Measurements from ENCODE around the gene EXOC1. TPM values are rescaled to one million over a fixed set of nuclear protein-coding genes. Genes with fewer than 3 reads are reported as not detected.

The EXOC1 gene
- polyA plus RNA-seq, 1 experiment, result 11.6 TPM

DNA sequence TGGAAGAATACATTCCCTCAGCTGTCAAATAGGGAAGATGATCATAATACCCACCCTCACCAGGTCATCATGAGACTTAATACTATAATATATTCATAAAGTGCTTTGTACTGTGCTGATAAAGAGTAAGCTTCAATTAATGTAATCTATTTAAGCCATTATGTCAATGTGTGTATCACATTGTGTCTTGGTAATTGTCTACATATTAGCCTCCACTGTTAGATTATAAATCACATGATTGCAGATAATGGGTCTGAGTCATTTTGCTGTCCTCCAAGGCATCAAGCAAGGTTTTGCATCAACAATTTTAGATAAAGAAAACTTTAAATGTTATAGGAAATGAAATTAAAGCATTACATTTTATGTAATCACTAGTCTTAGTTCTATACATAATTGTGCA is 50.1 kb downstream of the EXOC1 start:
- Histone ChIP-seq H3K4me3 (ENCODE audit: low read depth, low read length) (no peak overlapping the region), H3K27me3 (ENCODE audit: control insufficient read depth, insufficient read depth, low read length) (no peaks in the 10 kb centered on the region), H3K36me3 (ENCODE audit: control insufficient read depth, insufficient read depth, low read length) (peaks cover 1% of the 10 kb centered on the region; the same call in 1 of the 2 replicates)
- POLR2A ChIA-PET, result interaction anchor here (0.7 kb wide), 1 partner anchor 336 kb away, joined by 3 read pairs; no protein-coding TSS in a partner anchor
- TF ChIP-seq CTCF (IDR thresholded peaks at IDR 0.05; ENCODE audit: insufficient read depth, low read depth, low read length), result no peak
- CTCF ChIA-PET, result interaction anchor here (0.7 to 1.0 kb wide), 2 partner anchors 9 to 10 kb away, joined by 3 read pairs; no protein-coding TSS in a partner anchor
- no peak for DNase-seq (ENCODE audit: low read depth)

GRCh38 chr4:55904576-55904975 is 51.1 kb downstream of the EXOC1 start:
- no peak for DNase-seq (ENCODE audit: low read depth)
- no peak for TF ChIP-seq CTCF (IDR thresholded peaks at IDR 0.05; ENCODE audit: insufficient read depth, low read depth, low read length)
- ChIA-PET CTCF (no interaction called here), POLR2A (no interaction called here)
- Histone ChIP-seq H3K4me3 (ENCODE audit: low read depth, low read length) (no peak overlapping the region), H3K27me3 (ENCODE audit: control insufficient read depth, insufficient read depth, low read length) (no peaks in the 10 kb centered on the region), H3K36me3 (ENCODE audit: control insufficient read depth, insufficient read depth, low read length) (peaks cover 1% of the 10 kb centered on the region; the same call in 1 of the 2 replicates)

GRCh38 chr4:55906323-55906722 is 52.9 kb downstream of the EXOC1 start:
- no peak for DNase-seq (ENCODE audit: low read depth)
- Histone ChIP-seq H3K36me3 (ENCODE audit: control insufficient read depth, insufficient read depth, low read length) (peaks cover 1% of the 10 kb centered on the region; the same call in 1 of the 2 replicates), H3K4me3 (ENCODE audit: low read depth, low read length) (no peak overlapping the region), H3K27me3 (ENCODE audit: control insufficient read depth, insufficient read depth, low read length) (no peaks in the 10 kb centered on the region)
- ChIA-PET CTCF (no interaction called here), POLR2A (no interaction called here)
- no peak for TF ChIP-seq CTCF (IDR thresholded peaks at IDR 0.05; ENCODE audit: insufficient read depth, low read depth, low read length)

DNA sequence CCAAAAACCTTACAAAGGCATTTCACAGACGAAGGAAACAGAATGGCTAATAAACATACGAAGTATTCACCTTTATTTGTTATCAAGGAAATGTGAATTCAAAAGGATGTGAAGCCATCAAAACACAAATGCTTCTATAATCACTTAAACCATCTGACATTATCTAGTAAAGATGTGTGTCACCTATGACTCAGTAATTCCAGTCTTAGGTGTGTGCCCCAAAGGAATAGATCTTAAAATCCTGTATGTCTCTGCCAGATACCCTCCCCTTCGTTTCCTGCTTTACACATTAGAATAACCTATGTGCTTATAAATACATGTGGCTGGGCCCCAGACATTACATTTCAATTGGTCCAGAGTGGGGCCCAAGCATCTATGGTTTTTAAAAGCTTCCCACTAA is 53.5 kb downstream of the EXOC1 start:
- peaks cover 1% of the 10 kb centered on the region; the same call in 1 of the 2 replicates for H3K36me3 ChIP-seq (ENCODE audit: control insufficient read depth, insufficient read depth, low read length)
- CTCF ChIA-PET, result no interaction called here
- TF ChIP-seq CTCF (IDR thresholded peaks at IDR 0.05; ENCODE audit: insufficient read depth, low read depth, low read length), result no peak
- H3K4me3 ChIP-seq (ENCODE audit: low read depth, low read length), result no peak overlapping the region
- POLR2A ChIA-PET, result no interaction called here
- H3K27me3 ChIP-seq (ENCODE audit: control insufficient read depth, insufficient read depth, low read length), result no peaks in the 10 kb centered on the region
- no peak for DNase-seq (ENCODE audit: low read depth)

- Histone ChIP-seq H3K4me3 (ENCODE audit: low read depth, low read length) (no peak overlapping the region), H3K27me3 (ENCODE audit: control insufficient read depth, insufficient read depth, low read length) (no peaks in the 10 kb centered on the region), H3K36me3 (ENCODE audit: control insufficient read depth, insufficient read depth, low read length) (peaks cover 1% of the 10 kb centered on the region; the same call in 1 of the 2 replicates)
- POLR2A ChIA-PET, result no interaction called here
- CTCF ChIA-PET, result no interaction called here
- no peak for TF ChIP-seq CTCF (IDR thresholded peaks at IDR 0.05; ENCODE audit: insufficient read depth, low read depth, low read length)
- DNase-seq (ENCODE audit: low read depth), result no peak
These were observed 54.0 kb downstream of the EXOC1 start for GRCh38 chr4:55907469-55907868.

Measured in BJ (cell line).